HepG2 (cell line): ENCODE measurements around the gene AGAP3. TPM values are rescaled to one million over a fixed set of nuclear protein-coding genes. Genes with fewer than 3 reads are reported as not detected.

Experiments
- ATAC-seq: fragments of 200-7000 bp; cut with Tn5 transposase; 3 replicates; pipeline ENCODE4 v1.9.1; 2020; ENCODE audit warnings: mild to moderate bottlenecking, moderate library complexity
- BruUV-seq: library from RNA; stranded (reverse); fragments of 400-500 nt; replicated peaks from 2 replicates; lab custom pipeline; 2021; lab: Mats Ljungman, UMichigan
- CTCF ChIA-PET: fragments of 300-600 bp; formaldehyde crosslinking; extraction: SDS; loops from one replicate; lab custom pipeline; 2021; ENCODE audit warnings: low total read pairs, inconsistent platforms, low intra/inter-chr PET ratio; lab: Yijun Ruan, JAX
- POLR2A ChIA-PET: fragments of 350-600 bp; sonication (Branson Sonifier 250); formaldehyde crosslinking; loops from one replicate; lab custom pipeline; 2020; ENCODE audit warnings: antibody characterized with exemption, inconsistent platforms; lab: Yijun Ruan, JAX
- DNase-seq: peaks from one replicate; pipeline ENCODE4 v3.0.0-alpha.2; 2015; ENCODE audit warnings: low spot score
- FAIRE-seq: peaks from 3 replicates; lab custom pipeline; 2011; peaks lifted over from hg19 to GRCh38; lab: Jason Lieb, UNC
- H2AFZ ChIP-seq: one replicate; pipeline ENCODE4 v1.6.1; 2011; ENCODE audit warnings: low read length, inconsistent platforms
- H3K27ac ChIP-seq: fragments of 300-600 bp; 3 replicates; pipeline ENCODE4 v1.8.0; 2011; ENCODE audit warnings: mixed run types, mild to moderate bottlenecking, mixed read lengths, low read length, inconsistent platforms; ENCODE audit not compliant: insufficient read depth; ENCODE audit errors: extremely low read length
- H3K27me3 ChIP-seq, 2 experiments: fragments of 200-600 bp in 1 of 2; 2 replicates in 1 of 2; 3 replicates in 1 of 2; pipeline versions ENCODE4 v1.6.0 to v1.8.0; 2011; ENCODE audit warnings: low read length in 2 of 2, mild to moderate bottlenecking in 2 of 2, moderate library complexity in 2 of 2, inconsistent platforms in 1 of 2; ENCODE audit not compliant: insufficient read depth in 2 of 2, control insufficient read depth in 1 of 2
- H3K36me3 ChIP-seq, 2 experiments: fragments of 200-600 bp in 1 of 2; replicated peaks in 1 of 2; 2 replicates in 1 of 2; 3 replicates in 1 of 2; pipeline versions ENCODE4 v1.5.1 to v1.8.0; 2011; ENCODE audit warnings: low read length in 2 of 2, inconsistent platforms in 1 of 2; ENCODE audit not compliant: insufficient read depth in 2 of 2, control insufficient read depth in 1 of 2
- H3K4me1 ChIP-seq: 2 replicates; pipeline ENCODE4 v1.5.1; 2012; ENCODE audit warnings: low read length, inconsistent platforms; ENCODE audit not compliant: insufficient read depth
- H3K4me2 ChIP-seq: 2 replicates; pipeline ENCODE4 v1.6.0; 2011; ENCODE audit warnings: low read depth, low read length, inconsistent platforms
- H3K4me3 ChIP-seq, 3 experiments: fragments of 200-600 bp in 1 of 3; sonication (generic), shearing (Covaris generic) in 1 of 3; replicated peaks in 1 of 3; 2 replicates each; pipeline ENCODE4 v1.5.1; 2011 to 2016; ENCODE audit warnings: low read length in 3 of 3, inconsistent platforms in 2 of 3, low read depth in 2 of 3, mild to moderate bottlenecking in 2 of 3, control low read depth in 1 of 3, mixed read lengths in 1 of 3; ENCODE audit not compliant: insufficient read depth in 1 of 3
- H3K79me2 ChIP-seq: one replicate; pipeline ENCODE4 v1.6.1; 2011; ENCODE audit warnings: low read length, inconsistent platforms; ENCODE audit not compliant: insufficient read depth
- H3K9ac ChIP-seq: 2 replicates; pipeline ENCODE4 v1.6.0; 2011; ENCODE audit warnings: mild to moderate bottlenecking, low read depth, low read length, inconsistent platforms; ENCODE audit not compliant: insufficient read depth
- H3K9me3 ChIP-seq: 2 replicates; pipeline ENCODE4 v1.5.1; 2012; ENCODE audit warnings: mild to moderate bottlenecking, low read length
- H4K20me1 ChIP-seq: 2 replicates; pipeline ENCODE4 v1.6.0; 2011; ENCODE audit warnings: inconsistent platforms, mild to moderate bottlenecking, low read length, moderate library complexity; ENCODE audit not compliant: insufficient read depth
- BATF2 ChIP-seq: sonication (generic); formaldehyde crosslinking; IDR thresholded peaks from 2 replicates; pipeline ENCODE4 v1.8.0; 2022; ENCODE audit warnings: mild to moderate bottlenecking, missing genetic modification reagents, moderate library complexity
- E2F2 ChIP-seq: sonication (generic); formaldehyde crosslinking; IDR thresholded peaks from 2 replicates; pipeline ENCODE4 v1.4.0; 2020; ENCODE audit warnings: missing genetic modification reagents, borderline replicate concordance
- HNRNPH1 ChIP-seq: fragments of 200-400 bp; formaldehyde crosslinking; optimal IDR thresholded peaks from 2 replicates; pipeline ENCODE3; 2017; ENCODE audit warnings: mild to moderate bottlenecking, low read depth, low read length
- MAFK ChIP-seq, 2 experiments: IDR thresholded peaks in 1 of 2; conservative IDR thresholded peaks in 1 of 2; 2 replicates each; pipeline ENCODE4 v1.6.1; 2011; ENCODE audit warnings: improper control_type of control experiment in 2 of 2, low read length in 2 of 2
- MXI1 ChIP-seq: IDR thresholded peaks from 3 replicates; pipeline ENCODE4 v1.6.1; 2012; ENCODE audit warnings: low read depth, low read length, inconsistent platforms, borderline replicate concordance
- RBM39 ChIP-seq: fragments of 200-400 bp; formaldehyde crosslinking; IDR thresholded peaks from one replicate; pipeline ENCODE4 v1.6.1; 2018; ENCODE audit warnings: antibody characterized with exemption, mild to moderate bottlenecking, low read depth, low read length; ENCODE audit not compliant: poor library complexity, severe bottlenecking
- SMAD1 ChIP-seq: sonication (generic); formaldehyde crosslinking; IDR thresholded peaks from 2 replicates; pipeline ENCODE4 v1.4.0; 2020; ENCODE audit warnings: missing genetic modification reagents, low read depth, mild to moderate bottlenecking, borderline replicate concordance
- SMARCE1 ChIP-seq: fragments of 450-650 bp; IDR thresholded peaks from 2 replicates; pipeline ENCODE4 v1.6.1; 2017; ENCODE audit warnings: borderline replicate concordance
- TSC22D2 ChIP-seq: sonication (generic); formaldehyde crosslinking; IDR thresholded peaks from 2 replicates; pipeline ENCODE4 v1.5.1; 2020; ENCODE audit warnings: missing genetic modification reagents, mild to moderate bottlenecking, borderline replicate concordance
- ZBTB39 ChIP-seq: sonication (generic); formaldehyde crosslinking; IDR thresholded peaks from 2 replicates; pipeline ENCODE4 v1.5.0; 2020; ENCODE audit warnings: missing genetic modification reagents
- ZC3H13 ChIP-seq: sonication (generic); formaldehyde crosslinking; IDR thresholded peaks from 2 replicates; pipeline ENCODE4 v1.8.1; 2023; ENCODE audit warnings: mild to moderate bottlenecking, missing genetic modification reagents, moderate library complexity
- ZNF251 ChIP-seq: sonication (generic); formaldehyde crosslinking; IDR thresholded peaks from 2 replicates; pipeline ENCODE4 v1.9.0; 2021; ENCODE audit warnings: mild to moderate bottlenecking, missing genetic modification reagents
- ZNF672 ChIP-seq: sonication (generic); formaldehyde crosslinking; IDR thresholded peaks from 2 replicates; pipeline ENCODE4 v1.8.1; 2022; ENCODE audit warnings: missing genetic modification reagents
- whole genome bisulfite sequencing: methylation state at CpG from one replicate; pipeline ENCODE4 v1.1.6; 2017; ENCODE audit warnings: low lambda C conversion rate; 5-methylcytosine and 5-hydroxymethylcytosine counted together
- in situ Hi-C: cut with HindIII; loops from 2 replicates; pipeline ENCODE4 v1.10.0; 2017; ENCODE audit warnings: low pct_unique_long_range_greater_than_20kb; ENCODE audit not compliant: extremely low pct_ligation_motif_present
- intact Hi-C: fragments of 100-400 bp; cut with micrococcal nuclease; formaldehyde crosslinking; loops from one replicate; pipeline ENCODE4 v1.10.0; 2022; ENCODE audit not compliant: unreplicated experiment
- polyA plus RNA-seq, 8 experiments: library from polyadenylated mRNA; depleted of rRNA in 3 of 8; stranded (reverse) in 7 of 8; unstranded in 1 of 8; fragments of >200 nt; fragmentation: Illumina TruSeq in 4 of 8; extraction: Trizol in 4 of 8; gene quantifications; 2 replicates each; pipeline versions ENCODE4 v1.2.1 to v1.2.3, GENCODE V29; 2011 to 2016; ENCODE audit warnings: low read depth in 4 of 8, missing spikeins in 1 of 8, mixed read lengths in 1 of 8; ENCODE audit not compliant: insufficient read depth in 1 of 8
- total RNA-seq, 5 experiments: library from RNA; depleted of rRNA; stranded (reverse); fragments of >200 nt; fragmentation: Illumina TruSeq; extraction: Trizol; gene quantifications; 2 replicates each; pipeline ENCODE4 v1.2.3, GENCODE V29; 2016; ENCODE audit warnings: low read depth in 1 of 5

The AGAP3 gene
- total and polyA plus RNA-seq, 2 of the 13 experiments (the other 11 are each of a cell fraction or from before 2014, with no cell fraction given), result 31.3 to 61.4 TPM

- no peaks in the 10 kb centered on the region for H4K20me1 ChIP-seq
- intact Hi-C loops (no loop called here), in situ Hi-C loops (no loop called here)
- H3K9me3 ChIP-seq, result no peaks in the 10 kb centered on the region
- BruUV-seq, result no TSS peak
- no peaks in the 10 kb centered on the region for H3K79me2 ChIP-seq
- 0 out of 5 replicates have a peak, but pooled peaks cover 0 to 2% of the 10 kb centered on the region in 2 experiments for H3K36me3 ChIP-seq
- FAIRE-seq (no peak), DNase-seq (no peak), ATAC-seq (no peak)
- POLR2A ChIA-PET, result no interaction called here
- no peak overlapping the region for H3K9ac ChIP-seq
- peaks cover 1 to 12% of the 10 kb centered on the region in 2 experiments; a peak in 2 of 5 replicates for H3K27me3 ChIP-seq
- 97% methylated on average over 5 of the region's 8 CpGs for WGBS
- H3K27ac ChIP-seq, result no peak overlapping the region
- TF ChIP-seq HNRNPH1 (no peak), BATF2 (CRISPR knock-in tag) (no peak), ZNF251 (CRISPR knock-in tag) (no peak)
- no peak overlapping the region for H3K4me2 ChIP-seq
- H2AFZ ChIP-seq, result no peak overlapping the region
- H3K4me3 ChIP-seq, result no peak overlapping the region
- H3K4me1 ChIP-seq, result peaks cover 19% of the 10 kb centered on the region
- CTCF ChIA-PET, result no interaction called here
Observed at GRCh38 chr7:151053751-151054150, 32.5 kb upstream of the AGAP3 start.

- 79% methylated on average over 6 of the region's 6 CpGs for WGBS
- Histone ChIP-seq H3K4me1 (peaks cover 32% of the 10 kb centered on the region), H3K4me2 (peak overlapping the region; percentile 99), H3K9me3 (no peaks in the 10 kb centered on the region), H3K79me2 (peaks cover 12% of the 10 kb centered on the region), H3K4me3 (peak overlapping the region in 1 of 3 experiments; percentile 90; a peak in 1 of 6 replicates), H2AFZ (no peak overlapping the region), H3K9ac (no peak overlapping the region), H3K27ac (no peak overlapping the region), H3K27me3 (no peaks in the 10 kb centered on the region; a peak in 1 of 5 replicates), H3K36me3 (0 out of 5 replicates have a peak, but pooled peaks cover 0 to 2% of the 10 kb centered on the region in 2 experiments), H4K20me1 (no peaks in the 10 kb centered on the region)
- CTCF ChIA-PET, result interaction anchor here (0.7 kb wide), 1 partner anchor 28 kb away, joined by 3 read pairs; the partner anchor contains the start of gene ABCB8
- POLR2A ChIA-PET, result no interaction called here
- in situ Hi-C loops, result no loop called here
- intact Hi-C loops, result no loop called here
- ATAC-seq (no peak), DNase-seq (no peak), FAIRE-seq (no peak)
- BruUV-seq, result no TSS peak
- TF ChIP-seq MAFK (conservative IDR thresholded peaks at IDR 0.05 in 1 of 2, IDR thresholded peaks at IDR 0.05 in 1 of 2; ENCODE audit: low read length in 2 of 2) (no peak), SMARCE1 (no peak), TSC22D2 (CRISPR knock-in tag) (no peak), MXI1 (no peak), ZNF672 (CRISPR knock-in tag) (no peak), SMAD1 (no peak), ZBTB39 (no peak), E2F2 (CRISPR knock-in tag) (no peak), ZC3H13 (CRISPR knock-in tag) (no peak), RBM39 (no peak)
Observed at GRCh38 chr7:151056283-151056665, 30.0 kb upstream of the AGAP3 start.
